ENCODE data around the gene RAD50.

DNA sequence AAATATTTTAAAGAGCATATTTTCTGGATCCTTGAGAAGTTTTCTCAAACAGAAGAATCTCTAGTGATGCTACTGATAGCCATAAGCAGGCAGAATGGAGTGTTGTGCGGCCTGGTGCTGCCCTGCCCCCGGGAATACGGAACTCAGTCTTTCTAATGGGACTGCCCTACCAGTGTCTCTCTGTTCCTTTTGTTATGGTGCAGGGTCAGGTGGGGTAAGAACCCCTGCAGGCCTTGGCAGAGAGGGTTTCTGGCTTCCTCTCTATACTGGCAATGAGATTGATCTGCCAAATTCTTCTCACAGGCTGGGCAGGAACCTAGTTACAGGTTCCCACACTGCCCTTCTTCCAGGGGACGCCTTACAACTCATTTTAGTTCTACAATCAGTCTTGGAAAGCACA lies 16.0 kb upstream of the RAD50 start:
- TF ChIP-seq, protein P1, sequence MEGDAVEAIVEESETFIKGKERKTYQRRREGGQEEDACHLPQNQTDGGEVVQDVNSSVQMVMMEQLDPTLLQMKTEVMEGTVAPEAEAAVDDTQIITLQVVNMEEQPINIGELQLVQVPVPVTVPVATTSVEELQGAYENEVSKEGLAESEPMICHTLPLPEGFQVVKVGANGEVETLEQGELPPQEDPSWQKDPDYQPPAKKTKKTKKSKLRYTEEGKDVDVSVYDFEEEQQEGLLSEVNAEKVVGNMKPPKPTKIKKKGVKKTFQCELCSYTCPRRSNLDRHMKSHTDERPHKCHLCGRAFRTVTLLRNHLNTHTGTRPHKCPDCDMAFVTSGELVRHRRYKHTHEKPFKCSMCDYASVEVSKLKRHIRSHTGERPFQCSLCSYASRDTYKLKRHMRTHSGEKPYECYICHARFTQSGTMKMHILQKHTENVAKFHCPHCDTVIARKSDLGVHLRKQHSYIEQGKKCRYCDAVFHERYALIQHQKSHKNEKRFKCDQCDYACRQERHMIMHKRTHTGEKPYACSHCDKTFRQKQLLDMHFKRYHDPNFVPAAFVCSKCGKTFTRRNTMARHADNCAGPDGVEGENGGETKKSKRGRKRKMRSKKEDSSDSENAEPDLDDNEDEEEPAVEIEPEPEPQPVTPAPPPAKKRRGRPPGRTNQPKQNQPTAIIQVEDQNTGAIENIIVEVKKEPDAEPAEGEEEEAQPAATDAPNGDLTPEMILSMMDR (IDR thresholded peaks at IDR 0.05; ENCODE audit: insufficient read depth, low read length, poor library complexity, severe bottlenecking), result no peak
- no peak for TF ChIP-seq EZH2phosphoT487 (conservative IDR thresholded peaks at IDR 0.05; ENCODE audit: low read length)

Data from SU-DHL-6 (cell line).